Measurements from ENCODE around the gene SNAP91.

DNA sequence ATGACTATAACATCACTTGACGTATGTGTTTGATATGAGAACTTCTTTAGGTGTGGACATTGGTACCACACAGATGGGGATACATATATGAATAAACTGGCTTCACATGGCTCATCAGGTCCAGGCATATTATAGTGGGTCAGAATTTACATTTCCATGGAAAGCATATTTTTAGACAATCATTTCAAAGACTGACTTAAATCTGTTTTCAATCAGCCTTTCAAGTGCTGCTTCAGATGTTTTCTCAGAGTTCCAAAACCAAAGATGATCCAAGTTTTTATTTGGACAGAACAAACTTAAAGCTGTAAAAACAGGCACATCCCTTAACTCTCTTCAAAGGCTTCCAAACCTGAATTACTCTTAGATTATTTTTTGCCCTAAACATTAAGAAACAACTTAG, 108.4 kb downstream of the SNAP91 start:
- no peak for TF ChIP-seq POLR2A (IDR thresholded peaks at IDR 0.05)
- TF ChIP-seq, protein P1, sequence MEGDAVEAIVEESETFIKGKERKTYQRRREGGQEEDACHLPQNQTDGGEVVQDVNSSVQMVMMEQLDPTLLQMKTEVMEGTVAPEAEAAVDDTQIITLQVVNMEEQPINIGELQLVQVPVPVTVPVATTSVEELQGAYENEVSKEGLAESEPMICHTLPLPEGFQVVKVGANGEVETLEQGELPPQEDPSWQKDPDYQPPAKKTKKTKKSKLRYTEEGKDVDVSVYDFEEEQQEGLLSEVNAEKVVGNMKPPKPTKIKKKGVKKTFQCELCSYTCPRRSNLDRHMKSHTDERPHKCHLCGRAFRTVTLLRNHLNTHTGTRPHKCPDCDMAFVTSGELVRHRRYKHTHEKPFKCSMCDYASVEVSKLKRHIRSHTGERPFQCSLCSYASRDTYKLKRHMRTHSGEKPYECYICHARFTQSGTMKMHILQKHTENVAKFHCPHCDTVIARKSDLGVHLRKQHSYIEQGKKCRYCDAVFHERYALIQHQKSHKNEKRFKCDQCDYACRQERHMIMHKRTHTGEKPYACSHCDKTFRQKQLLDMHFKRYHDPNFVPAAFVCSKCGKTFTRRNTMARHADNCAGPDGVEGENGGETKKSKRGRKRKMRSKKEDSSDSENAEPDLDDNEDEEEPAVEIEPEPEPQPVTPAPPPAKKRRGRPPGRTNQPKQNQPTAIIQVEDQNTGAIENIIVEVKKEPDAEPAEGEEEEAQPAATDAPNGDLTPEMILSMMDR (IDR thresholded peaks at IDR 0.05), result no peak
